Panc1 (cell line): ENCODE data around the gene NMRK2.

Experiments
- POLR2AphosphoS5 ChIP-seq: IDR thresholded peaks from 2 replicates; pipeline ENCODE4 v1.6.1; 2012; ENCODE audit warnings: mild to moderate bottlenecking, low read depth, low read length, moderate library complexity
- SIN3A ChIP-seq: IDR thresholded peaks from 2 replicates; pipeline ENCODE4 v1.6.1; 2012; ENCODE audit warnings: low read depth, mild to moderate bottlenecking, low read length, moderate library complexity, borderline replicate concordance; ENCODE audit not compliant: insufficient read depth
- TF ChIP-seq, protein P1 (sequence below): fragments of 450-650 bp; IDR thresholded peaks from 2 replicates; pipeline ENCODE4 v1.5.1; 2017; ENCODE audit warnings: mild to moderate bottlenecking
- TF ChIP-seq, protein P2 (sequence below), 2 experiments: IDR thresholded peaks; 2 replicates each; pipeline ENCODE4 v1.6.1; 2011 to 2012; ENCODE audit warnings: low read depth in 2 of 2, control low read depth in 1 of 2, low read length in 1 of 2, mild to moderate bottlenecking in 1 of 2, moderate library complexity in 1 of 2; ENCODE audit not compliant: insufficient read depth in 1 of 2

DNA sequence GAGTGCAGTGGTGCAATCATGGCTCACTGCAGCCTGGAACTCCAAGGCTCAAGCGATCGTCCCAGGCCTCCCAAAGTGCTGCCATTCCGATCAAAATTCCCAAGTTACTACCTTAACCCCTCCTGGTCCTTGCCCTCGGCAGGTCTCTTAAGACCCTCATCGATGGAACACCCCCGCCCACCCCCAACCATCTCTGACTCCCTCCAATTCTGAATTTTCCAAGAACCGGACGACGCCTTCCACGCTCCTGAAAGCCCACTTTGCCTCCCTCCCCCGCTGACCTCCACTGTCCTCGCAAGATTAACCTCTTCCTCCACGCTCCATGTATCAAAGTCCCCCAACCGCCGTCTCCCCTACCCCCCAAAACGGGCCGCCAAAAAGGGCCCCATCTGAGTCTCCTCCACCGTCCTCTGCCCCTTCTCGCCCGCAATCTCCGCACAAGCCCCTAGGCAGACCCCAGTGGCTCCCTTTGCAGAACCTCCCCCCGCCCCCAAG, 37.5 kb downstream of the NMRK2 start:
- TF ChIP-seq, protein P1, sequence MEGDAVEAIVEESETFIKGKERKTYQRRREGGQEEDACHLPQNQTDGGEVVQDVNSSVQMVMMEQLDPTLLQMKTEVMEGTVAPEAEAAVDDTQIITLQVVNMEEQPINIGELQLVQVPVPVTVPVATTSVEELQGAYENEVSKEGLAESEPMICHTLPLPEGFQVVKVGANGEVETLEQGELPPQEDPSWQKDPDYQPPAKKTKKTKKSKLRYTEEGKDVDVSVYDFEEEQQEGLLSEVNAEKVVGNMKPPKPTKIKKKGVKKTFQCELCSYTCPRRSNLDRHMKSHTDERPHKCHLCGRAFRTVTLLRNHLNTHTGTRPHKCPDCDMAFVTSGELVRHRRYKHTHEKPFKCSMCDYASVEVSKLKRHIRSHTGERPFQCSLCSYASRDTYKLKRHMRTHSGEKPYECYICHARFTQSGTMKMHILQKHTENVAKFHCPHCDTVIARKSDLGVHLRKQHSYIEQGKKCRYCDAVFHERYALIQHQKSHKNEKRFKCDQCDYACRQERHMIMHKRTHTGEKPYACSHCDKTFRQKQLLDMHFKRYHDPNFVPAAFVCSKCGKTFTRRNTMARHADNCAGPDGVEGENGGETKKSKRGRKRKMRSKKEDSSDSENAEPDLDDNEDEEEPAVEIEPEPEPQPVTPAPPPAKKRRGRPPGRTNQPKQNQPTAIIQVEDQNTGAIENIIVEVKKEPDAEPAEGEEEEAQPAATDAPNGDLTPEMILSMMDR: no peak
- TF ChIP-seq, protein P2, sequence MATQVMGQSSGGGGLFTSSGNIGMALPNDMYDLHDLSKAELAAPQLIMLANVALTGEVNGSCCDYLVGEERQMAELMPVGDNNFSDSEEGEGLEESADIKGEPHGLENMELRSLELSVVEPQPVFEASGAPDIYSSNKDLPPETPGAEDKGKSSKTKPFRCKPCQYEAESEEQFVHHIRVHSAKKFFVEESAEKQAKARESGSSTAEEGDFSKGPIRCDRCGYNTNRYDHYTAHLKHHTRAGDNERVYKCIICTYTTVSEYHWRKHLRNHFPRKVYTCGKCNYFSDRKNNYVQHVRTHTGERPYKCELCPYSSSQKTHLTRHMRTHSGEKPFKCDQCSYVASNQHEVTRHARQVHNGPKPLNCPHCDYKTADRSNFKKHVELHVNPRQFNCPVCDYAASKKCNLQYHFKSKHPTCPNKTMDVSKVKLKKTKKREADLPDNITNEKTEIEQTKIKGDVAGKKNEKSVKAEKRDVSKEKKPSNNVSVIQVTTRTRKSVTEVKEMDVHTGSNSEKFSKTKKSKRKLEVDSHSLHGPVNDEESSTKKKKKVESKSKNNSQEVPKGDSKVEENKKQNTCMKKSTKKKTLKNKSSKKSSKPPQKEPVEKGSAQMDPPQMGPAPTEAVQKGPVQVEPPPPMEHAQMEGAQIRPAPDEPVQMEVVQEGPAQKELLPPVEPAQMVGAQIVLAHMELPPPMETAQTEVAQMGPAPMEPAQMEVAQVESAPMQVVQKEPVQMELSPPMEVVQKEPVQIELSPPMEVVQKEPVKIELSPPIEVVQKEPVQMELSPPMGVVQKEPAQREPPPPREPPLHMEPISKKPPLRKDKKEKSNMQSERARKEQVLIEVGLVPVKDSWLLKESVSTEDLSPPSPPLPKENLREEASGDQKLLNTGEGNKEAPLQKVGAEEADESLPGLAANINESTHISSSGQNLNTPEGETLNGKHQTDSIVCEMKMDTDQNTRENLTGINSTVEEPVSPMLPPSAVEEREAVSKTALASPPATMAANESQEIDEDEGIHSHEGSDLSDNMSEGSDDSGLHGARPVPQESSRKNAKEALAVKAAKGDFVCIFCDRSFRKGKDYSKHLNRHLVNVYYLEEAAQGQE (IDR thresholded peaks at IDR 0.05; ENCODE audit: insufficient read depth in 1 of 2, low read depth in 2 of 2, low read length in 1 of 2): no peak
- TF ChIP-seq POLR2AphosphoS5: no peak
- no peak for TF ChIP-seq SIN3A
